Muscle of leg (tissue), 11 donors: ENCODE results near the gene BRPF1. TPM values are rescaled to one million over a fixed set of nuclear protein-coding genes. Genes with fewer than 3 reads are reported as not detected.

Experiments used
- DNase-seq: peaks from one replicate; pipeline ENCODE4 v3.0.0; 2013
- H3K27ac ChIP-seq: one replicate; pipeline ENCODE4 v1.5.1; 2013; ENCODE audit warnings: mild to moderate bottlenecking, low read length, control low read depth
- H3K27me3 ChIP-seq: one replicate; pipeline ENCODE4 v1.6.1; 2013; ENCODE audit warnings: low read length; ENCODE audit not compliant: control insufficient read depth, insufficient read depth
- H3K36me3 ChIP-seq: one replicate; pipeline ENCODE4 v1.6.1; 2013; ENCODE audit warnings: low read length; ENCODE audit not compliant: control insufficient read depth, insufficient read depth
- H3K4me1 ChIP-seq: one replicate; pipeline ENCODE4 v1.6.1; 2013; ENCODE audit warnings: low read length; ENCODE audit not compliant: control insufficient read depth, insufficient read depth
- H3K4me3 ChIP-seq: one replicate; pipeline ENCODE4 v1.5.1; 2013; ENCODE audit warnings: low read length, control low read depth
- H3K9me3 ChIP-seq: replicated peaks from 2 replicates; pipeline ENCODE4 v1.6.1; 2013; ENCODE audit warnings: low read depth, low read length; ENCODE audit not compliant: control insufficient read depth
- WGBS: methylation state at CpG from one replicate; pipeline ENCODE4 v1.1.5; 2013; ENCODE audit warnings: missing lambda C conversion rate; ENCODE audit not compliant: insufficient coverage; 5-methylcytosine and 5-hydroxymethylcytosine counted together
- polyA plus RNA-seq, 8 donors: library from polyadenylated mRNA; unstranded; fragments of 120-200 nt; gene quantifications; one replicate each; pipeline versions ENCODE4 v1.2.1 to v1.2.3, GENCODE V29; 2013; ENCODE audit warnings: inconsistent platforms in 1 of 8, low replicate concordance in 1 of 8; ENCODE audit not compliant: insufficient read length in 8 of 8, insufficient read depth in 1 of 8
- total RNA-seq: library from RNA; stranded (reverse); fragments of 120-200 nt; gene quantifications from one replicate; pipeline ENCODE4 v1.2.4, GENCODE V29; 2013

The BRPF1 gene
- total and polyA plus RNA-seq, 9 donors, result 11.6 to 17.1 (median 13.9) TPM

- H3K27ac ChIP-seq, result no peak overlapping the region
Observed at GRCh38 chr3:9786209-9786739, 54.7 kb downstream of the BRPF1 start.

GRCh38 chr3:9786825-9787669, 55.5 kb downstream of the BRPF1 start:
- no peaks in the 10 kb centered on the region for H3K27me3 ChIP-seq
- no peak for DNase-seq
- 84% methylated on average over 4 of the region's 13 CpGs for WGBS
- H3K4me3 ChIP-seq, result no peak overlapping the region
- H3K9me3 ChIP-seq, result no peaks in the 10 kb centered on the region
- peaks cover 67% of the 10 kb centered on the region for H3K36me3 ChIP-seq
- peaks cover 7% of the 10 kb centered on the region for H3K4me1 ChIP-seq
- no peak overlapping the region for H3K27ac ChIP-seq

More at GRCh38 chr3:9786209-9786739, 54.7 kb downstream of the BRPF1 start:
- no peak for DNase-seq
- Histone ChIP-seq H3K4me1 (peaks cover under 1% of the 10 kb centered on the region), H3K27me3 (no peaks in the 10 kb centered on the region), H3K36me3 (peaks cover 72% of the 10 kb centered on the region), H3K9me3 (no peaks in the 10 kb centered on the region), H3K4me3 (no peak overlapping the region)
- no CpG with 5 or more reads among the region's 7 CpGs for WGBS

GRCh38 chr3:9787714-9788113, 56.2 kb downstream of the BRPF1 start:
- H3K4me1 ChIP-seq, result peaks cover 7% of the 10 kb centered on the region
- WGBS, result 83% methylated on average over 5 of the region's 6 CpGs
- no peaks in the 10 kb centered on the region for H3K27me3 ChIP-seq
- peaks cover 63% of the 10 kb centered on the region for H3K36me3 ChIP-seq
- H3K4me3 ChIP-seq, result no peak overlapping the region
- no peak overlapping the region for H3K27ac ChIP-seq
- no peak for DNase-seq
- H3K9me3 ChIP-seq, result no peaks in the 10 kb centered on the region

- Histone ChIP-seq H3K9me3 (no peaks in the 10 kb centered on the region), H3K36me3 (peaks cover 42% of the 10 kb centered on the region), H3K27me3 (no peaks in the 10 kb centered on the region), H3K27ac (no peak overlapping the region), H3K4me3 (no peak overlapping the region), H3K4me1 (peaks cover 17% of the 10 kb centered on the region)
- DNase-seq, result no peak
- 83% methylated on average over 11 of the region's 11 CpGs for WGBS
Observed at GRCh38 chr3:9791127-9791526, 59.6 kb downstream of the BRPF1 start.

DNA sequence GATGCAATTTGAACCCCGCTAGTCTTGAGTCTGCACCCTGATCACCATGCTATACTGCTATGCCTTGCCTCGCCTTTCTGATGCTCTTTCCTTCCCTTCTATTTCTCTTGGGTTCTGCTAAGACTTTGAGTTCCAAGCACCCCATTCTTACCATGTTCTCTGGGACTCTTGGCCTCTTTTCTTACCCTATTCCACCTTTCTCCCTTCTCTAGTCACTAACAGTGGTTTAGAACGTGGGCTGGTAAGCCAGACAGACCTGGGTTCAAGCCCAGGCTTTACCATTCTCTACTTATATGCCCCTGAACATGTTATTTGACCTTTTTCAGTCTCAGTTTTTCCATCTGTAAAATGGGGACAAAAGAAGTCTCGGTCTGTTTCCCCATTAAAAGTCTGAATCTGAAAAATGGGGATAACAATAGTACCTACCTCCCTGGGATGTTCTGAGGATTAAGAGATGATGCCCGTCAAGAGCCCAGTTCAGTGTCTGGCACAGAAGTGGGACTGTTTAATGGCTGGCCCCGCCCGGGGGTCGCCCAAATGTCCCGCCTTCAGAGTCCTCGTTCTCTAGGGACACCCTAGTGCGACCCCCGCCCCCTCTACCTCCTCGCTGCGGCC, 60.4 kb downstream of the BRPF1 start:
- WGBS, result 91% methylated on average over 2 of the region's 14 CpGs
- Histone ChIP-seq H3K4me1 (peaks cover 17% of the 10 kb centered on the region), H3K36me3 (peaks cover 39% of the 10 kb centered on the region)

GRCh38 chr3:9792405-9793160, 61.0 kb downstream of the BRPF1 start, which contains the start of the genes ARPC4 and TADA3:
Gene ARPC4 (plus strand): TSS chr3:9793082. CDS start chr3:9793122, 40 bp downstream.
Gene TADA3 (minus strand): TSS chr3:9792473. CDS start chr3:9791466, 1,007 bp downstream.
- H3K4me1 ChIP-seq, result peaks cover 17% of the 10 kb centered on the region
- under 1% methylated on average over 57 of the region's 65 CpGs for WGBS
- peak within 1 kb of the TSS; percentile 95 for H3K27ac ChIP-seq
- peak within 1 kb of the TSS; percentile 98 for H3K4me3 ChIP-seq
- H3K27me3 ChIP-seq, result no peaks in the 10 kb centered on the region
- DNase-seq, result peak; percentile 99
- H3K9me3 ChIP-seq, result no peaks in the 10 kb centered on the region
- H3K36me3 ChIP-seq, result peaks cover 40% of the 10 kb centered on the region

More for the DNA sequence above, 60.4 kb downstream of the BRPF1 start:
- DNase-seq, result no peak
- Histone ChIP-seq H3K27ac (peak overlapping the region; percentile 95), H3K9me3 (no peaks in the 10 kb centered on the region), H3K4me3 (peak overlapping the region; percentile 98), H3K27me3 (no peaks in the 10 kb centered on the region)

GRCh38 chr3:9793161-9793781, 61.7 kb downstream of the BRPF1 start:
- peaks cover 17% of the 10 kb centered on the region for H3K4me1 ChIP-seq

GRCh38 chr3:9794400-9794799, 62.9 kb downstream of the BRPF1 start:
- Histone ChIP-seq H3K27ac (no peak overlapping the region), H3K36me3 (peaks cover 43% of the 10 kb centered on the region), H3K4me1 (peaks cover 17% of the 10 kb centered on the region), H3K4me3 (no peak overlapping the region), H3K9me3 (no peaks in the 10 kb centered on the region), H3K27me3 (no peaks in the 10 kb centered on the region)
- 94% methylated on average over 9 of the region's 11 CpGs for WGBS
- DNase-seq, result no peak

More at GRCh38 chr3:9793161-9793781, 61.7 kb downstream of the BRPF1 start:
- Histone ChIP-seq H3K27me3 (no peaks in the 10 kb centered on the region), H3K4me3 (peak overlapping the region; percentile 98), H3K27ac (peak overlapping the region; percentile 95), H3K36me3 (peaks cover 42% of the 10 kb centered on the region), H3K9me3 (no peaks in the 10 kb centered on the region)
- 0% methylated on average over 20 of the region's 23 CpGs for WGBS
- DNase-seq, result peak; percentile 40

GRCh38 chr3:9795207-9795606, 63.7 kb downstream of the BRPF1 start:
- Histone ChIP-seq H3K36me3 (peaks cover 46% of the 10 kb centered on the region), H3K4me1 (peaks cover 17% of the 10 kb centered on the region)

More at GRCh38 chr3:9795207-9795606, 63.7 kb downstream of the BRPF1 start:
- Histone ChIP-seq H3K27me3 (no peaks in the 10 kb centered on the region), H3K9me3 (no peaks in the 10 kb centered on the region), H3K4me3 (no peak overlapping the region), H3K27ac (no peak overlapping the region)
- DNase-seq, result no peak
- 76% methylated on average over 3 of the region's 5 CpGs for WGBS
